HG03045 (cell line): ENCODE measurements around the gene SIDT2.

Experiments used
- ATAC-seq: cut with Tn5 transposase; IDR thresholded peaks from one replicate; pipeline ENCODE4 v1.9.1; 2021; ENCODE audit warnings: mild to moderate bottlenecking, moderate library complexity; ENCODE audit not compliant: unreplicated experiment

The SIDT2 gene

DNA sequence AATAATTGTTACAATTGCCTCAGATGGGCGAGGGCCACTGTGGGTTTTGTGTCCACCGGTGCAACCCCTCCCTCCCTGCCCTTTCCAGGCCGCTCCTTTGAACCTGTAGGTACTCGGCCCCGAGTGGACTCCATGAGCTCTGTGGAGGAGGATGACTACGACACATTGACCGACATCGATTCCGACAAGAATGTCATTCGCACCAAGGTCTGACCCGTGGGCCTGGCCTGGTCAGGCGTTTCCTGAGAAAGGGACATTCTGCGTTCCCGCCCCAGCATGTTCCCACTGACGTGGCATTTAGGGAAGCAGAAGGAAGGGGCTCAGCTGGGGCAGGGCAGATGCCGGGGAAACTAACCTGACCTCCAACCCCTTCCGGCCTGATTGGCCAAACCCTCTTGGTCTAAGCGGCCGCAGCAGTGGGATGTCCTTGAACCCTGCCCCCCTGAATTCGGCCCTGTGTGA, 10.1 kb downstream of the SIDT2 start:
- no peak for ATAC-seq

DNA sequence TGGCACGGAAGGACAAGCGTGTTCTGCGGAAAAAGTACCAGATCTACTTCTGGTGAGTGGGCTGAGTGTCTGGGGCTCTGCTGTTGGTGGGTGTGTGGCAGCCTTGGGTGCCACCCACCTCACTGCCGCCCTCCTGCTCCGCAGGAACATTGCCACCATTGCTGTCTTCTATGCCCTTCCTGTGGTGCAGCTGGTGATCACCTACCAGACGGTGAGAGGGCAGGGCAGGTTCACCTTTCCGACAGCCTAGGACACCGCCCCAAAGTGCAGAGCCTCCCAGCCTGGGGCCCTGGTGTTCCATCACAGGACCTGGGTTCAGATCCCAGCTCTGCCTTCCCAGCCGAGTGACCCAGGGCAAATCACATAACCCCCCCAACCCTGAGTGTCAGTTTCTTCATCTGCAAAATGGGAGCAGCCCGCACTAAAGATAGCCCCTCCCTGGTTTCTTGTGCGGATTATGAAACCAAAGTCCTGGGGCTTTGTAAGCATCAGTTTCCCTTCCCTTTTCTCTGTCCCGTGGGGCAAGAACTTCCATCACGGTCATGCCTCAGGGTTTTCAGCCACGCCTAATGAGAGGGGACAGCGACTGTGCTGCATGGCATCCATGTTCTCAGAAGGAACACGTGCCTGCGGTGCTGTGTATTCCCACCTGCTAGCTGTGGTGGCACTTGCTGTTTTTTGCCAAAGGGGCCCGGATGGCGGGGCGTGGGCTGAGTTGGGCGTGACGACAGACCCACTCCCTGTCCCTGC, 10.8 kb downstream of the SIDT2 start:
- no peak for ATAC-seq

DNA sequence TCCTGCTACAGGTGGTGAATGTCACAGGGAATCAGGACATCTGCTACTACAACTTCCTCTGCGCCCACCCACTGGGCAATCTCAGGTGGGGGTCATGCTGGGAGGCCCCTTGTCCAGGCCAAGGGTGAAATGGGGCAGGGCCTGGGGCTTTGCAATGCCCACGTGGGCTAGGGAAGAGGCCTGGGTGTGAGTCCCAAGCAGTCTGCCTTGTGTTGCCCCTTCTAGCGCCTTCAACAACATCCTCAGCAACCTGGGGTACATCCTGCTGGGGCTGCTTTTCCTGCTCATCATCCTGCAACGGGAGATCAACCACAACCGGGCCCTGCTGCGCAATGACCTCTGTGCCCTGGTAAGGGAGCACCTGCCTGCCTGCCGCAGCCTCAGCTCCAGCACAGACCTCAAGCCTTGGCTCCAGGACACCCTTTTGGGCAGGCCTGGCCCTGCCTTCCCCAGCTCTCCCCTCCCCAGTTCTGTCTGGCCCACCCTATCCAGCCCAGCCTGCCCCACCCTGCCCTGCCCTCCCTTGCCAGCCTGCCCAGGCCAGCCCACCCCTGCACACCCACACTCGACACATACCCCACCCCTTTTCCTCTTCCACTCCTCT, 11.5 kb downstream of the SIDT2 start:
- ATAC-seq, result no peak

DNA sequence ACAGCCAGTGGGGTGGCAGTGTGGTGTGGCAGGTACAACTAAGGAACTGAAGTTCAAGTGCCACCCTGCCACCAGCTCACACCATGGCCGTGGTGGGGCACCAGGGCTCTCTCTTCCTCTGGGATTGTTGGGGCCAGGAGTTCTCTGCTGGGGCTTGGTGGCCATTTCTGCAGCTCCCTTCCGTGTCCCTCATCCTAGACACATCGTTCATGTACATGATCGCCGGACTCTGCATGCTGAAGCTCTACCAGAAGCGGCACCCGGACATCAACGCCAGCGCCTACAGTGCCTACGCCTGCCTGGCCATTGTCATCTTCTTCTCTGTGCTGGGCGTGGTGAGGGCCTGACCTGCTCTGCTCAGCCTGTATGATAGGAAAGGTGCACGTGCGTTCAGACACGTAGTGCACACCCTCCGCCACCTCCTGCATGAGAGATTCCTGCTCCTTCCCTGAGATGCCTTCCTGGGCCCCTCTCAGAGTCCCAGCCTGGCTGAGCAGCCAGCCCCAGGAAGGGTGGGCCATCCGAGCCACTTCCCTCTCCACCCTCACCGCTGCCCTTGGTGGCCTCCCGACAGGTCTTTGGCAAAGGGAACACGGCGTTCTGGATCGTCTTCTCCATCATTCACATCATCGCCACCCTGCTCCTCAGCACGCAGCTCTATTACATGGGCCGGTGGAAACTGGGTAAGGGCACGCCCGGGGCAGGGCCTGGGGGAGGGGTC, 13.3 kb downstream of the SIDT2 start:
- ATAC-seq, result no peak

DNA sequence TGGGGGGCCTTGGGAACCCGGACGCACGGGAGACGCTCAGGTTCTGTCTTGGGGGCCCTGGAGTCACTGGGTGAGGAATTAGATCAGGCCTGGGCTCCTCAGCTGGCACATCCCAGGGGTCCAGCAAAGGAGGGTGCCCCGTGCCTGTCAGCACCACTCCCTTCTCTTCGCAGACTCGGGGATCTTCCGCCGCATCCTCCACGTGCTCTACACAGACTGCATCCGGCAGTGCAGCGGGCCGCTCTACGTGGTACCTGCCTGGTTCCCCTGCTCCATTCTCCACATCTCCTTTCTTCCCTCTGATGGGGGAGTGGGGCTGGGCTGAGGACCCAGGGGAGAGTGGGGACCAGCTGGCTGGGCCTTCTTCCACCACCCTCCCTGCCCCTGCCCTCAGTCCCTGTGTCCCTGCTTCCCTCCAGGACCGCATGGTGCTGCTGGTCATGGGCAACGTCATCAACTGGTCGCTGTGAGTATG, 13.9 kb downstream of the SIDT2 start:
- ATAC-seq, result no peak

DNA sequence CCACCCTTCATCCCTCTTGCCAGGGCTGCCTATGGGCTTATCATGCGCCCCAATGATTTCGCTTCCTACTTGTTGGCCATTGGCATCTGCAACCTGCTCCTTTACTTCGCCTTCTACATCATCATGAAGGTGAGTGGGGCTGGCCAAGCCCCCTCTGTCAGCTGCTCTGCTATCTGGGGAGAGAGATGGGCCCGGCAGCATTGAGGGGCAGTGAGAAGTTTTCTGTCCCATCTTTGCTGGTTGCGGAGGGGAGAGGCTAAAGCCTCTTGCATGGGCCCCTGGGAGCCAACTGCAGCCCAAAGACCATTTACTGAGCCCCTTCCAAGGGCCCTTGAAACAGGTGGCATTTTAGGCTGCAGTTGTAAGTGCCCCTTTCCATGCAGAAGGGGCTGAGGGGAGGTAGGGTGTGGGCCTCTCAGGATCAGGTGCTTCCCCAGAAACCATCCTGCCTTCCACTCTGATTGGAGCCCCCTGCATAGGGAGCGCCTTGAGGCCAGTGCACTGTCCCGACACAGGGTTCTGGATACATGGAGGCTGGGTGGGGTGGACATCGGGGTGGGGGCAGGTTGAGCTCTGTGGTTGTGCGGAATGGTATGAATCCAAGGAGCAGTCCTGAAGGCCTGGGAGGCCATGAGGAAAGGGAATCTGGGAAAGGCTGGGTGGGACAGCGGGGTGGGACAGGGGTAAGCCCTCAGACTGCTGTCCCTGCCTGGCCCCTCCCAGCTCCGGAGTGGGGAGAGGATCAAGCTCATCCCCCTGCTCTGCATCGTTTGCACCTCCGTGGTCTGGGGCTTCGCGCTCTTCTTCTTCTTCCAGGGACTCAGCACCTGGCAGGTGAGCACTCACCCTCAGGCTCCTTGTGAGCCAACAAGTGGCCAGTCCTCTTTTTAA, 14.8 kb downstream of the SIDT2 start:
- no peak for ATAC-seq

DNA sequence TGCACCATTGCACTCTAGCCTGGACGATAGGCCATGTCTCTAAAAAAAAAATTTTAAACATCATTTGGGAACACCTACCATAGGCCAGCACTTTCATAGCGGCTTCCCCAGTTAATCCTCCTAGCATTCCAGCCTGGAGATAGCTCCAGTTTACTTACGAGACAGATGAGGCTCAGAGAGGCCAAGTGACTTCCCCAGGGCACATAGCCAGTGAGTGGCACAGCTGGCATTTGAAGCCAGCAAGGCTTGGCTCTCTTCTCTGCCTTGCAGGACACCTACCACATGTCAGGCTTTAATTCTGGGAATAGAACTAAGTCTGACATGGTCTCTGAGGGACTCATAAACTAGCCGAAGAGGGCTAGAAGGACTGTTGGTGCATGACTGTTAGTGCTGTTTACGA, 15.7 kb downstream of the SIDT2 start:
- no peak for ATAC-seq

DNA sequence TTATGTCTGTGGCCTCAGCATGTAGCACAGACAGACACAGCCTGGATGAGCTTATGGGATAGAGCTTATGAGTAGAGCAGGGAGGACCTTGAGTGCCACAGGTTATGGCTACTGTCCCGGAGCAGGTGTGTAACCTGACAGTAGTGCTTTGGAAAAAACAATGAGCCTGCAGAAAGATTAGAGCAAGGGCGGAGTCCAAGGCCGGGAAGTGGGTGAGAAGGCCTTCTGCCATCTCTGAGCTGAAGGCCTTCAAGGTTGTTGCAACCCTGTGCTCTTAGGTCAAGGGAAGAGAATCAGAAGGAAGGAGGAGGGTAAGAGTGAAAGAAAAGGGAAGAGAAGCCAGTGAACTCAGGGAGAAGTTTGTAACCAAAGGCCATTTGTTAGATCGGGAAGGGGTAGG, 16.7 kb downstream of the SIDT2 start:
- no peak for ATAC-seq

DNA sequence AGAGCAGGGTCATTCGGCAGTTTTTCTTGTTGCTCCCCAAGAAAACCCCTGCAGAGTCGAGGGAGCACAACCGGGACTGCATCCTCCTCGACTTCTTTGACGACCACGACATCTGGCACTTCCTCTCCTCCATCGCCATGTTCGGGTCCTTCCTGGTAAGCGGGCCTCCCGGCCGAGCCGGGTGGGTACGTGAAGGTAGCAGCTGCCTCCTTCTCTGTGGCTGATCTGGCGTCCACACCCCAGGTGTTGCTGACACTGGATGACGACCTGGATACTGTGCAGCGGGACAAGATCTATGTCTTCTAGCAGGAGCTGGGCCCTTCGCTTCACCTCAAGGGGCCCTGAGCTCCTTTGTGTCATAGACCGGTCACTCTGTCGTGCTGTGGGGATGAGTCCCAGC, 17.2 kb downstream of the SIDT2 start:
- ATAC-seq, result no peak

DNA sequence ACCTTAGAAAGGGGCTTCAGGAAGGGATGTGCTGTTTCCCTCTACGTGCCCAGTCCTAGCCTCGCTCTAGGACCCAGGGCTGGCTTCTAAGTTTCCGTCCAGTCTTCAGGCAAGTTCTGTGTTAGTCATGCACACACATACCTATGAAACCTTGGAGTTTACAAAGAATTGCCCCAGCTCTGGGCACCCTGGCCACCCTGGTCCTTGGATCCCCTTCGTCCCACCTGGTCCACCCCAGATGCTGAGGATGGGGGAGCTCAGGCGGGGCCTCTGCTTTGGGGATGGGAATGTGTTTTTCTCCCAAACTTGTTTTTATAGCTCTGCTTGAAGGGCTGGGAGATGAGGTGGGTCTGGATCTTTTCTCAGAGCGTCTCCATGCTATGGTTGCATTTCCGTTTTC, 18.5 kb downstream of the SIDT2 start:
- ATAC-seq, result no peak

DNA sequence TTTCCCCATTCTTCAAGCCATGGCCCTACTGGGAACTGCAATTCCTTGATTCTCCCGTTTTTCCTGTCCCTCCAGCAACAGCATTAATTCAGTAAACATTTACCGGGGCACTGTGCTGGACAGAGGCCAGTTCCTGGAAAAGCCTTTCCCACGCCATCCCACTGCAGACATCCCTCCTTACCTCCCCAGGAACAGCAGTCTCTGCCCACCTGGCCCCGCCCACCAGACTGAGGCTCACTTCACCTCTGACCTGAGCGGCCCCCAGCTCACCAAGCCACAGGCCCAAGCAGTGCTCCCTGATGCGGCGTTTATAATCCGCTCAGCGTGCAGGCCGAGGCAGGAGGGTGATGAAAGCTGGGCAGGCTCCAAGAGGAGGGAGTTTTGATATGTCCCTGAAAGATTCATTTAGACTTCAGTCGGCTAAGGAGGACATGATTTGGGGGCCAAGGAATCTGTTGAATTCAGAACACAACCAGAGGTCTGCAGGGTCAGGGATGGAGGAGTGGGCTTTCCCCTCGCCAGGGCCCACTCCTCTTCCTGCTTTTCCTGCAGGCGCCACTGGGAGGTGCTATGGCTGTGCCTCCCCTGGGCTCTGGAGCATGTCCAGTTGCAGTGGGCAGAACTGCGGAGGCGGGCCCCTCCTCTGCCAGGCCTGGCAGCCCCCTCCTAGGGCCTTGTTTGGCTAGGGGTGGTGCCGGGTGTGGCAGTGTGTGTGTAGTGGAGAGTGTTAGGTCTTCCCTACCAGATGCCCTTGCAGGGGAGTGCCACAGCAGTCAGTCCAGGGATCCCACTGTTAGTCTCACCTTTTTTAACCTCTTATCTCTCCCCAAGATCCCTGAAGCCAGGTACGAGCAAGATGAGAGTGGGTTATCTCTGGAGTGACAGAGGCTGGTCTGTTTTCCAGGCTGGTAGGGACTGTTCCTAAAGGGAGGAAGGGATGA, 19.2 kb downstream of the SIDT2 start:
- no peak for ATAC-seq

DNA sequence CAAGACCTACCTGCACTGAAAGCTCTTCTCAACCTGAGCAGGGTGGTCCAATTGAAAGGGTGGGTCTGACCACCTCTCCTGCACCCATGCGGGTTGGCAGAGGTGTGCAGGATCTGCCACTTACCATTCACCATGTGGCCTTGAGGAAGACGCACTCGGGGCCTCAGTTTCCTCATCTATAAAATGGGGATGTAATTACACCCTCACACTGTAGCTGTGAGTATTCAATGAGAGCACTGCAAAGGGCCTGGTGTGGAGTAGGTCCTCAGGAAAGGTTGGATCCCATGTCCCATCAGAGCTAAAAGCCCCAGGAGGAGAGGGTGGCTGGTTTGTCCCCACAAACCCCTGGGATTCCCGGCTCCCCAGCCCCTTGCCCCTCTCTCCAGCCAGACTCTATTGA, 20.1 kb downstream of the SIDT2 start:
- no peak for ATAC-seq

DNA sequence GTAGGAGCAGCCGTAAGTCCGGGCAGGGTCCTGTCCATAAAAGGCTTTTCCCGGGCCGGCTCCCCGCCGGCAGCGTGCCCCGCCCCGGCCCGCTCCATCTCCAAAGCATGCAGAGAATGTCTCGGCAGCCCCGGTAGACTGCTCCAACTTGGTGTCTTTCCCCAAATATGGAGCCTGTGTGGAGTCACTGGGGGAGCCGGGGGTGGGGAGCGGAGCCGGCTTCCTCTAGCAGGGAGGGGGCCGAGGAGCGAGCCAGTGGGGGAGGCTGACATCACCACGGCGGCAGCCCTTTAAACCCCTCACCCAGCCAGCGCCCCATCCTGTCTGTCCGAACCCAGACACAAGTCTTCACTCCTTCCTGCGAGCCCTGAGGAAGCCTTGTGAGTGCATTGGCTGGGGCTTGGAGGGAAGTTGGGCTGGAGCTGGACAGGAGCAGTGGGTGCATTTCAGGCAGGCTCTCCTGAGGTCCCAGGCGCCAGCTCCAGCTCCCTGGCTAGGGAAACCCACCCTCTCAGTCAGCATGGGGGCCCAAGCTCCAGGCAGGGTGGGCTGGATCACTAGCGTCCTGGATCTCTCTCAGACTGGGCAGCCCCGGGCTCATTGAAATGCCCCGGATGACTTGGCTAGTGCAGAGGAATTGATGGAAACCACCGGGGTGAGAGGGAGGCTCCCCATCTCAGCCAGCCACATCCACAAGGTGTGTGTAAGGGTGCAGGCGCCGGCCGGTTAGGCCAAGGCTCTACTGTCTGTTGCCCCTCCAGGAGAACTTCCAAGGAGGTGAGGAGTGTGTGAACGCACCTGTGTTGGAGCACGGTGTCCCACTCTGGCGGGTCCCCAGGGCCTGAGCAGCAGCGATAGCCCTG, 20.7 kb downstream of the SIDT2 start, which contains the start of gene TAGLN:
Gene TAGLN (plus strand): TSS at position 318 of the 863 bp plus-strand sequence. CDS start 3,644 bp downstream, outside the sequence.
- ATAC-seq, result no peak

DNA sequence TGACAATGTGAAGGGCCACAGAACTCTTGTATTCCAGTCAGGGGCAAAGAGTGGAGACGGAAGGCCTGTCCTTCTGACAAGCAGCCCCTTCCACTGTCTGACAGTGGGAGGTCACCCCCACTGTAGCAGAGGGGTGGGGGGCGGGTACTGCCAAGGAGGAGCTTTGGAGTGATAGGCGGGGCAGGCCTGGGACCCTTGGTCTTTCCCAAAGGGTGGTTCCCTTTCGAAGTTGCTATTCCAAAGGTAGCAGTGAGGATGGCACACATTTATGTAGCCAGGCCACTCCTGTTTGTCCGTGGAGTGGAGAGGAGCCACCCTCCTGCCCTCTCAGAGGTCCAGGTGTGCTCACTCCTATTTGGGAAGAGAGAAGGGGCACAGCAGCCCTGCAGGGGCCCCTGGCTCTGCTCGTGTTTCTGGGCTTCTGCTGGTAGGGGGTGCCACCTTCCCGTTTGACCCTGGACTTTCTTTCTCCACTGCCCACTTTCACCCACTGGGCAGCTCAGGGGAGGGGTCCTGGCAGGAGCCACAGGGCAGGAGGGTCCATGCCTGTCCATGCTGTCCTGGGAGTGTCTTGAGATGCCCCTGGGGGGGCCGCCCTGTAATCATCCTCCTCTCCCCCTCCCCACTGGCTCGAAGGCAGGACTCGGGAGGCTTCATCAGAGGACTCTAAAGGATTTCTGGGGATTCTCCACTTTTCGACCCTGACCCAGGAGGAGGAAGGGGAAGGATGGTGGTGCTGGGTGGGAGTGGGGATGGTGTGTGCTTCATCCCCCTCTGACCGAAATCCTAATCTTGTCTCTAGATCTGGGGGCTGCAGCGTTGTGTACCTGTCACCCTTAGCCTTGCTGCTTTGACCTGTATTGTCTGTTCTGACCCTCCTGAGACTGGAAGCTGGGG, 21.6 kb downstream of the SIDT2 start:
- no peak for ATAC-seq

DNA sequence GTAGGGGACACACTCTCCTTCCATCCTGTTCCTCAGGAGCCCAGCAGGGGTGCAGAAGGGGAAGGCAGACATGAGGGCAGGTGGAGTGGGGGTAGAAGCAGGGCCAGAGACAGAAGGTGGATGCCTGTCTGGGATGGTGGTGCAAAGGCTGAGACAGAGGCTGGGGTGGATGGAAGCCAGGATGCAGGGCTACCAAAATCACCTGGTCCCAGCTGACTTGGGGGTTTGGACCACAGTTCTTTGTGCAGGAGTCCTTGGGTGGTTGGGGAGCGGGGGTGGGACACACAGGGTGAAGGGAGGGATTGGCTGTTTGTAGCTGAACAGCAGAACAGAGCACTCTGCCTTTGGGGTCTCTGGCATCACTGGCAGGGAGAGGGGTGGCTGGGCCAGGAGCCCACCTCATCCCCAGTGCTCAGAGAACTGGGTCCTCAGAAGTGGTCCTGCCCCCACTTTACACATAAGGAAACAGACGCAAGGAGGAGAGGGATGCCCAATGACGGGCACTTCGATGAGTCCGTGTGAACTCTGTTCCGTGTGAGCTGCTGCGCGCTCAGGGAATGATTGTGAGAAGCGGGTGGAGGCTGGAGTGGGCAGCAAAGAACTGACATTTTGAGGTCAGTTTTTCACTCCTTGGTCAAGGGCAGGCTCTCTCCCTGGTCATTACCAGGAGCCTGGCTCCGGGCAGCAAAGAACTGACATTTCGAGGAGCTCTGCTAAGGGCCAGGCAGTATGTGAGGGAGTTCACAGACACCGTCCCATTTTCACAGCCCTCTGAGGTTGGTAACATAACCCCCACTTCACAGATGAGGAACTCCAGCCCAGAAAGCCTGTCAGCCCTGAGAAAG, 22.5 kb downstream of the SIDT2 start:
- no peak for ATAC-seq

DNA sequence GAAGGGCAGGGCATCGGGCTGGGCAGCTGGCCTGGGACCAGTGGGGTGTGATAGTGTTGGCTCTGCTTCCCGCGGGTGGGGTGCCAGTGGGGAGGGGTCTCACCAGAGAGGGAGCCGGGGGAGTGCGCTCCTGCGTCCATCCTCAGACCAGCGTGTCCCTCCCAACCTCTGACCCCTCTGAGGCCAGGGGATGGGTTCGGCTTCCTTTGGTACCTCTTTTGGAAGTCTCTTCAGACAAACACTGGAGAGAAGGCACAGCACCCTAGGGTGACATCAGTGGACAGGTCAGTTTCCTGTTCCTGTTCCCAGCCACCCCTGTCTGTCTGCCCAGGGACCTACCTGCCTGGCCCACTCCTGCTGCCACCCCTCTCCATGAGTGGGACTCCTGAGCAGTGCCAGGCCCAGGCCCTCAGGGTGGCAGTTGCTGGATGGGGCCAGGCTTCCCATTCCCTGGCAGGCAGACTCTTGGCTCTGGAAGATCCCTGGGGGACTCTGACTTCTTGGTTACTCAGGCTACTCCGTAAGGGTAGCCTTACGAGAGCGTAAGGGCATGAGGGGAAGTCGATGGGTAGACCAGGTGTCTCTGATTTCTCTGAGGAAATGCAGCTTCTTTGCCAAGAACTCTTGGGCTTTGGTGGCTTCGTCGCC, 23.2 kb downstream of the SIDT2 start:
- no peak for ATAC-seq
